ENCODE data around the gene FAM9A. TPM values are rescaled to one million over a fixed set of nuclear protein-coding genes. Genes with fewer than 3 reads are reported as not detected.

Gene FAM9A
- total and polyA plus RNA-seq, 9 of the 15 experiments (the other 6 are each of a cell fraction or from before 2014, with no cell fraction given) = 0.07 TPM; not detected in 8

DNA sequence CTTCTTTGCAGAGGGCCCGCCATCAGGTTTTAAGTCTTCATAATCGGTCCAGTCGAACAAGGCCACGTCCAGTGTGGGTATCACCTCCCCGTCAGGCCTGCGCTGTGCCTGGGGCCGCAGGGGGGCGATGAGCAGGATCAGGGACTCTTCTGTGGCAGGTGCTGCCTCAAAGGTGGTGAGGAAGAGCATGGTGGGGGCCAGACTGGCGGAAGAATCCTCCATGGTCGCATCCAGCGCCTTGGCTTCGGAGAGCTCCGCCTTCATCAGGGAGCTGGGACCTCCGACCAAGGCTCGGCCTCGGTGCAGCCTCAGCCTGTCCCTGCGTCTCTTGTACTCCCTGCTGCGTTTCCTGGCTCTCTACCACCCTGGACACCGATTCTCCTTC is 17.5 kb downstream of the FAM9A start:
- Histone ChIP-seq H3K27ac (ENCODE audit: extremely low read depth, low read depth, low read length) (no peak overlapping the region), H3K4me2 (ENCODE audit: insufficient read depth, low read length) (no peak overlapping the region), H3K36me3 (ENCODE audit: control insufficient read depth, insufficient read depth, low read length) (no peaks in the 10 kb centered on the region), H3K9ac (ENCODE audit: insufficient read depth in 1 of 2, low read depth in 2 of 2, low read length in 2 of 2) (no peak overlapping the region), H3K9me3 (replicated peaks; ENCODE audit: control insufficient read depth, insufficient read depth, low read depth, low read length) (no peaks in the 10 kb centered on the region), H4K20me1 (replicated peaks; ENCODE audit: control insufficient read depth, insufficient read depth, low read length) (no peaks in the 10 kb centered on the region), H3K79me2 (ENCODE audit: control insufficient read depth, insufficient read depth, low read length) (no peaks in the 10 kb centered on the region), H3K4me1 (replicated peaks in 1 of 2; ENCODE audit: control insufficient read depth in 2 of 2, insufficient read depth in 2 of 2, low read length in 2 of 2) (peaks cover 0 to 5% of the 10 kb centered on the region in 2 experiments; a peak in 2 of 5 replicates), H2AFZ (ENCODE audit: low read depth, low read length) (no peak overlapping the region), H3K9me1 (ENCODE audit: control insufficient read depth, insufficient read depth, low read length) (no peaks in the 10 kb centered on the region), H3K27me3 (ENCODE audit: control insufficient read depth in 2 of 2, insufficient read depth in 2 of 2, low read length in 2 of 2) (no peaks in the 10 kb centered on the region; a peak in 1 of 5 replicates), H3K4me3 (no peak overlapping the region)
- 29% methylated on average over 6 of the region's 19 CpGs for WGBS (ENCODE audit: insufficient coverage, low coverage, missing lambda C conversion rate)
- intact Hi-C loops (cut with micrococcal nuclease) (loop anchor here (1.0 kb wide), 1 partner anchor 32 kb away; no protein-coding TSS in a partner anchor), in situ Hi-C loops (cut with MboI) (no loop called here)
- BruUV-seq (replicated peaks) = no TSS peak
- FAIRE-seq (no peak), DNase-seq (ENCODE audit: extremely low read depth in 1 of 4, low spot score in 3 of 4) (no peak), ATAC-seq (no peak)
- TF ChIP-seq ZNF282 (CRISPR knock-in tag; IDR thresholded peaks at IDR 0.05) (no peak), ZNF175 (CRISPR knock-in tag; IDR thresholded peaks at IDR 0.05; ENCODE audit: low read depth) (no peak), ZNF232 (CRISPR knock-in tag; IDR thresholded peaks at IDR 0.05) (no peak), JUN (IDR thresholded peaks at IDR 0.05; ENCODE audit: borderline replicate concordance, low read depth, low read length) (no peak), JUN (CRISPR knock-in tag; IDR thresholded peaks at IDR 0.05; ENCODE audit: borderline replicate concordance) (no peak), CTBP1 (IDR thresholded peaks at IDR 0.05; ENCODE audit: borderline replicate concordance) (no peak), HMG20A (CRISPR knock-in tag; conservative IDR thresholded peaks at IDR 0.05) (no peak)
- ChIA-PET CTCF (ENCODE audit: low intra/inter-chr PET ratio) (interaction anchor here (1.7 kb wide), 1 partner anchor 1336 kb away, joined by 10 read pairs; no protein-coding TSS in a partner anchor), POLR2A (no interaction called here)

Data from K562 (cell line).